ENCODE results near the gene MYO7B.

DNA sequence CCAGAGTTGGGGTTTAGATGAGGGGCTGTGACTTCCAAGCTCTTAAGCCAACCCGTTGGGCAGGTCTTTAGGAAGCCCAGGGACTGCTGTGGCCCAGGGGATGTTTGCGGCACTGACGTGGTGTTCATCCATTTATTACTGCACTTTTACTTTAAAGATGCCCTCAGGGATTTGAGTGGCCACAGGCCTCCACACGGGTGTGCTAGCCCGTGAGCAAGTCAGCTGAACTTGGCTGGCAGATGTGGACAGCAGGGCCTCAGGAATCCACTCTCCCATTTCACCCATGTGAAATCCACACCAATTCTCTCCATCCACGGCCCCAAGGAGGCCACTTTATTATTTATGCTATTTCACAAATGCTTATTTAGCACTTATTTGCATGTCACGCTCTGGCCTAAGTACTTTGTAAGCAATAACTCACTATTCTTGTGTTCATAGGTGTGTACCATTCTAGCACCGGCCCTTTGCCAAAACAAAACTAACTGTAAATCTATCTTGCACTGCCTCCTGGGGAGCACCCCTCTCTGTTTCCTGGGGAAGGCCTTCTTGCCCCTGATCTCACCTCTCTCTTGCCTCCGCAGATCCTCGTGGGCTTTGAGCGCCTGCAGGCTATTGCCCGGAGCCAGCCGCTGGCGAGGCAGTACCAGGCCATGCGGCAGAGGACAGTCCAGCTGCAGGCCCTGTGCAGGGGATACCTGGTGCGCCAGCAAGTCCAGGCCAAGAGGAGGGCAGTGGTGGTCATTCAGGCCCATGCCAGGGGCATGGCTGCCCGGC lies 71.3 kb downstream of the MYO7B start:
- TF ChIP-seq, protein P1, sequence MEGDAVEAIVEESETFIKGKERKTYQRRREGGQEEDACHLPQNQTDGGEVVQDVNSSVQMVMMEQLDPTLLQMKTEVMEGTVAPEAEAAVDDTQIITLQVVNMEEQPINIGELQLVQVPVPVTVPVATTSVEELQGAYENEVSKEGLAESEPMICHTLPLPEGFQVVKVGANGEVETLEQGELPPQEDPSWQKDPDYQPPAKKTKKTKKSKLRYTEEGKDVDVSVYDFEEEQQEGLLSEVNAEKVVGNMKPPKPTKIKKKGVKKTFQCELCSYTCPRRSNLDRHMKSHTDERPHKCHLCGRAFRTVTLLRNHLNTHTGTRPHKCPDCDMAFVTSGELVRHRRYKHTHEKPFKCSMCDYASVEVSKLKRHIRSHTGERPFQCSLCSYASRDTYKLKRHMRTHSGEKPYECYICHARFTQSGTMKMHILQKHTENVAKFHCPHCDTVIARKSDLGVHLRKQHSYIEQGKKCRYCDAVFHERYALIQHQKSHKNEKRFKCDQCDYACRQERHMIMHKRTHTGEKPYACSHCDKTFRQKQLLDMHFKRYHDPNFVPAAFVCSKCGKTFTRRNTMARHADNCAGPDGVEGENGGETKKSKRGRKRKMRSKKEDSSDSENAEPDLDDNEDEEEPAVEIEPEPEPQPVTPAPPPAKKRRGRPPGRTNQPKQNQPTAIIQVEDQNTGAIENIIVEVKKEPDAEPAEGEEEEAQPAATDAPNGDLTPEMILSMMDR (IDR thresholded peaks at IDR 0.05; ENCODE audit: poor library complexity), result no peak
- no peak for TF ChIP-seq EZH2 (IDR thresholded peaks at IDR 0.05; ENCODE audit: borderline replicate concordance)
- TF ChIP-seq EZH2phosphoT487 (IDR thresholded peaks at IDR 0.05; ENCODE audit: low read depth, severe bottlenecking, unreplicated experiment), result no peak

Measured in hepatocyte (in vitro differentiated cells).